Prostate gland (tissue), 2 donors: Measurements from ENCODE around the gene KHDC3L.

Source experiments
- POLR2AphosphoS5 ChIP-seq: sonication (generic); formaldehyde crosslinking; IDR thresholded peaks from one replicate; pipeline ENCODE4 v1.6.1; 2017; ENCODE audit warnings: antibody characterized with exemption
- TF ChIP-seq, protein P1 (sequence below), 4 experiments: fragments of 200-600 bp in 2 of 4; fragments of 450-650 bp in 2 of 4; sonication (generic) in 2 of 4; IDR thresholded peaks; 1 replicate in 3 of 4; 2 replicates in 1 of 4; pipeline ENCODE4 v1.5.1; 2016 to 2019; ENCODE audit warnings: antibody characterized with exemption in 4 of 4, mild to moderate bottlenecking in 2 of 4, moderate library complexity in 2 of 4

DNA sequence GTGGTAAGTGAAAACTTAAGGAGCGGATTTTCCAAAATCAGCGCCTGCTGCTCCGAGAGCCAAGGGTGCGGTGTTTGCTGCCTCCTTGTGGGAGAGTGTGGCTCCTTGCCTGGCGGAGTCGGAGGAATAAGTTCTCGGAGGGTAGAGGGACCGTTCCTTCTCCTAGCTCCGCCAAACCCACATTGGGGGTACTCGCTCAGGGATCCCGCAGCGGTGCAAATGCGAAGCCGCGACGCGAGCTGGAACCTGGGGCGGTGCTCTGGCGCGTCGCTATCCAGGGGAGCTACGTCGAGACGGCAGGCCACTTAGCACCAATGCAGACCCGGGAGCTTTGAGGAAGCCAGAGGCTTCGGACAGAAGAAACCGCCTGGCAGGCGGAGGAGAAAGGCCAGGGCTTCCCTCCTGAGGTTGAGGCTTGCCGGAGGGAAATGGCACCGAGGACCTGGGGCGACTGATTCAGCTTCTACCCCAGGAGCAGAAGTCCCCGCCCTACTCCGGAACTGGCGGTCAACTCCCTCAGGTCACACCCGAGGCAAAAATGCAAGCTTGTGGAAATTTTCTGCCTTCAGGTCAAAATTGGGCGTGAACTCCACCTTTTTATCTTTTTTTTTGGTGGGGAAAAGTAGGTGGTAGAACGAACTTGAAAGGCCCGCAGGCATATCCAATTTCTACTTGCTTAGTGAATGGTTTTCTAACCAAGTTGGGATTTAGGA is 26.5 kb downstream of the KHDC3L start:
- TF ChIP-seq, protein P1, sequence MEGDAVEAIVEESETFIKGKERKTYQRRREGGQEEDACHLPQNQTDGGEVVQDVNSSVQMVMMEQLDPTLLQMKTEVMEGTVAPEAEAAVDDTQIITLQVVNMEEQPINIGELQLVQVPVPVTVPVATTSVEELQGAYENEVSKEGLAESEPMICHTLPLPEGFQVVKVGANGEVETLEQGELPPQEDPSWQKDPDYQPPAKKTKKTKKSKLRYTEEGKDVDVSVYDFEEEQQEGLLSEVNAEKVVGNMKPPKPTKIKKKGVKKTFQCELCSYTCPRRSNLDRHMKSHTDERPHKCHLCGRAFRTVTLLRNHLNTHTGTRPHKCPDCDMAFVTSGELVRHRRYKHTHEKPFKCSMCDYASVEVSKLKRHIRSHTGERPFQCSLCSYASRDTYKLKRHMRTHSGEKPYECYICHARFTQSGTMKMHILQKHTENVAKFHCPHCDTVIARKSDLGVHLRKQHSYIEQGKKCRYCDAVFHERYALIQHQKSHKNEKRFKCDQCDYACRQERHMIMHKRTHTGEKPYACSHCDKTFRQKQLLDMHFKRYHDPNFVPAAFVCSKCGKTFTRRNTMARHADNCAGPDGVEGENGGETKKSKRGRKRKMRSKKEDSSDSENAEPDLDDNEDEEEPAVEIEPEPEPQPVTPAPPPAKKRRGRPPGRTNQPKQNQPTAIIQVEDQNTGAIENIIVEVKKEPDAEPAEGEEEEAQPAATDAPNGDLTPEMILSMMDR (IDR thresholded peaks at IDR 0.05), result peak; percentile 29 to 55 (median 36)
- no peak for TF ChIP-seq POLR2AphosphoS5
